Mesothelial cell of epicardium (in vitro differentiated cells): Measurements from ENCODE around the gene TCEANC. TPM values are rescaled to one million over a fixed set of nuclear protein-coding genes. Genes with fewer than 3 reads are reported as not detected.
"Not testable (repeated sequence)": the region's sequence is repeated elsewhere in the genome, so short reads cannot be mapped to it uniquely, and the experiment has no call there.

Experiments used
- DNase-seq, 2 experiments: peaks; one replicate each; pipeline ENCODE4 v3.0.0; 2021; ENCODE audit warnings: low spot score in 2 of 2; ENCODE audit not compliant: unreplicated experiment in 2 of 2
- H3K27ac Mint-ChIP-seq: 2 replicates; pipeline ENCODE4 v1.8.0; 2021; ENCODE audit warnings: mixed read lengths
- H3K27me3 Mint-ChIP-seq: 2 replicates; pipeline ENCODE4 v1.8.0; 2021; ENCODE audit warnings: low read depth, mixed read lengths
- H3K36me3 Mint-ChIP-seq: 2 replicates; pipeline ENCODE4 v1.8.0; 2021; ENCODE audit warnings: mixed read lengths
- H3K4me1 Mint-ChIP-seq: 2 replicates; pipeline ENCODE4 v1.8.0; 2021; ENCODE audit warnings: mixed read lengths
- H3K4me3 Mint-ChIP-seq: 2 replicates; pipeline ENCODE4 v1.8.0; 2021; ENCODE audit warnings: mild to moderate bottlenecking, moderate library complexity, mixed read lengths
- H3K9me3 Mint-ChIP-seq: 2 replicates; pipeline ENCODE4 v1.8.0; 2021; ENCODE audit warnings: mixed read lengths
- CTCF ChIP-seq: fragments of 200-600 bp; sonication (generic); IDR thresholded peaks from one replicate; pipeline ENCODE4 v1.5.0; 2021; ENCODE audit warnings: antibody characterized with exemption; ENCODE audit not compliant: unreplicated experiment
- total RNA-seq: library from RNA; stranded (reverse); gene quantifications from 3 replicates; pipeline ENCODE4 v1.2.1, GENCODE V29; 2021

TCEANC gene
- total RNA-seq, 1 donor from 2014 or later, result 3.8 TPM

- Mint-ChIP-seq H3K4me1 (peaks cover 9% of the 10 kb centered on the region), H3K36me3 (peaks cover 19% of the 10 kb centered on the region), H3K9me3 (peaks cover 16% of the 10 kb centered on the region), H3K27me3 (no peaks in the 10 kb centered on the region), H3K4me3 (no peak overlapping the region), H3K27ac (peak overlapping the region; percentile 12)
- TF ChIP-seq CTCF, result no peak
- DNase-seq, result no peak
These were observed 8.9 kb downstream of the TCEANC start for GRCh38 chrX:13661735-13662288.

GRCh38 chrX:13662355-13662791 is 9.4 kb downstream of the TCEANC start:
- H3K9me3 Mint-ChIP-seq, result peaks cover 12% of the 10 kb centered on the region
- H3K27me3 Mint-ChIP-seq, result no peaks in the 10 kb centered on the region
- peaks cover 9% of the 10 kb centered on the region for H3K4me1 Mint-ChIP-seq
- H3K27ac Mint-ChIP-seq, result peak overlapping the region; percentile 43
- peaks cover 19% of the 10 kb centered on the region for H3K36me3 Mint-ChIP-seq
- DNase-seq, result no peak
- no peak overlapping the region for H3K4me3 Mint-ChIP-seq
- no peak for TF ChIP-seq CTCF

GRCh38 chrX:13664020-13664419 is 11.1 kb downstream of the TCEANC start:
- H3K36me3 Mint-ChIP-seq, result peaks cover 19% of the 10 kb centered on the region
- H3K9me3 Mint-ChIP-seq, result peaks cover 12% of the 10 kb centered on the region
- H3K4me1 Mint-ChIP-seq, result peaks cover 10% of the 10 kb centered on the region
- H3K4me3 Mint-ChIP-seq, result no peak overlapping the region
- H3K27me3 Mint-ChIP-seq, result no peaks in the 10 kb centered on the region
- H3K27ac Mint-ChIP-seq, result no peak overlapping the region
- no peak for DNase-seq
- no peak for TF ChIP-seq CTCF

- Mint-ChIP-seq H3K27me3 (no peaks in the 10 kb centered on the region), H3K4me1 (peaks cover 14% of the 10 kb centered on the region), H3K9me3 (peaks cover 23% of the 10 kb centered on the region), H3K4me3 (no peak overlapping the region), H3K36me3 (peaks cover 10% of the 10 kb centered on the region), H3K27ac (no peak overlapping the region)
- no peak for DNase-seq
- TF ChIP-seq CTCF, result no peak
These were observed 13.9 kb downstream of the TCEANC start for GRCh38 chrX:13666836-13667235.

- TF ChIP-seq CTCF, result no peak
- H3K36me3 Mint-ChIP-seq, result peaks cover 6% of the 10 kb centered on the region
- H3K27me3 Mint-ChIP-seq, result no peaks in the 10 kb centered on the region
- DNase-seq, result no peak
- H3K27ac Mint-ChIP-seq, result peak overlapping the region; percentile 16
- H3K4me3 Mint-ChIP-seq, result no peak overlapping the region
- peaks cover 14% of the 10 kb centered on the region for H3K4me1 Mint-ChIP-seq
- H3K9me3 Mint-ChIP-seq, result peaks cover 31% of the 10 kb centered on the region
These were observed 15.0 kb downstream of the TCEANC start for GRCh38 chrX:13667919-13668318.

GRCh38 chrX:13669246-13669737 is 16.4 kb downstream of the TCEANC start:
- H3K4me1 Mint-ChIP-seq, result peaks cover 14% of the 10 kb centered on the region
- H3K27ac Mint-ChIP-seq, result peak overlapping the region; percentile 97
- DNase-seq, result peak in 1 of 2 experiments; percentile 61
- H3K27me3 Mint-ChIP-seq, result no peaks in the 10 kb centered on the region
- H3K36me3 Mint-ChIP-seq, result no peaks in the 10 kb centered on the region
- H3K9me3 Mint-ChIP-seq, result peaks cover 33% of the 10 kb centered on the region
- no peak for TF ChIP-seq CTCF
- H3K4me3 Mint-ChIP-seq, result peak overlapping the region; percentile 10

GRCh38 chrX:13669755-13670154 is 16.8 kb downstream of the TCEANC start:
- Mint-ChIP-seq H3K9me3 (peaks cover 33% of the 10 kb centered on the region), H3K27ac (peak overlapping the region; percentile 97), H3K4me1 (peaks cover 14% of the 10 kb centered on the region)
- not testable (repeated sequence) for H3K36me3 Mint-ChIP-seq, H3K27me3 Mint-ChIP-seq, DNase-seq, H3K4me3 Mint-ChIP-seq
